GM19035 (cell line): ENCODE results near the gene ARMH2.

Experiments used
- ATAC-seq: cut with Tn5 transposase; IDR thresholded peaks from one replicate; pipeline ENCODE4 v1.9.1; 2021; ENCODE audit not compliant: unreplicated experiment

The ARMH2 gene

GRCh38 chr6:24798740-24799540, at the start of gene ARMH2:
Gene ARMH2, minus strand, starts transcription at chr6:24798917. Its CDS starts 60 bp downstream, at chr6:24798857.
- ATAC-seq = no peak

- no peak for ATAC-seq
These were observed 49.7 kb upstream of the ARMH2 start for GRCh38 chr6:24848461-24848860.

- no peak for ATAC-seq
These were observed 48.7 kb upstream of the ARMH2 start for GRCh38 chr6:24847402-24847801.

- no peak for ATAC-seq
These were observed 46.9 kb upstream of the ARMH2 start for GRCh38 chr6:24845578-24845977.

- no peak for ATAC-seq
These were observed 46.2 kb upstream of the ARMH2 start for GRCh38 chr6:24844903-24845302.

GRCh38 chr6:24844061-24844460, 45.3 kb upstream of the ARMH2 start:
- ATAC-seq = no peak

- ATAC-seq = no peak
These were observed 41.5 kb upstream of the ARMH2 start for GRCh38 chr6:24840187-24840586.

- no peak for ATAC-seq
These were observed 40.3 kb upstream of the ARMH2 start for GRCh38 chr6:24838994-24839393.

- ATAC-seq = no peak
These were observed 39.4 kb upstream of the ARMH2 start for GRCh38 chr6:24838081-24838480.

GRCh38 chr6:24836109-24836508, 37.4 kb upstream of the ARMH2 start:
- ATAC-seq = no peak

GRCh38 chr6:24833711-24834386, 35.1 kb upstream of the ARMH2 start:
- ATAC-seq = no peak

- ATAC-seq = no peak
These were observed 34.1 kb upstream of the ARMH2 start for GRCh38 chr6:24832794-24833193.

GRCh38 chr6:24831771-24832716, 33.3 kb upstream of the ARMH2 start:
- no peak for ATAC-seq

GRCh38 chr6:24829657-24830056, 30.9 kb upstream of the ARMH2 start:
- ATAC-seq = no peak

- no peak for ATAC-seq
These were observed 29.3 kb upstream of the ARMH2 start for GRCh38 chr6:24827970-24828369.

- ATAC-seq = no peak
These were observed 28.4 kb upstream of the ARMH2 start for GRCh38 chr6:24827162-24827561.

GRCh38 chr6:24825130-24825630, 26.5 kb upstream of the ARMH2 start:
- ATAC-seq = no peak

GRCh38 chr6:24824142-24824938, 25.6 kb upstream of the ARMH2 start:
- ATAC-seq = no peak

GRCh38 chr6:24823185-24823584, 24.5 kb upstream of the ARMH2 start:
- no peak for ATAC-seq

GRCh38 chr6:24822696-24823095, 24.0 kb upstream of the ARMH2 start:
- no peak for ATAC-seq
